GM12892 (cell line): Measurements from ENCODE around the gene THRB.

Experiments
- DNase-seq: peaks from one replicate; pipeline ENCODE4 v3.0.0; 2011; ENCODE audit not compliant: insufficient read length
- FAIRE-seq: peaks from 2 replicates; lab custom pipeline; 2011; peaks lifted over from hg19 to GRCh38; lab: Jason Lieb, UNC
- POLR2A ChIP-seq: IDR thresholded peaks from 2 replicates; pipeline ENCODE4 v1.6.1; 2011; ENCODE audit warnings: low read depth, low read length, control low read depth
- POLR2AphosphoS5 ChIP-seq: IDR thresholded peaks from 2 replicates; pipeline ENCODE4 v1.6.1; 2011; ENCODE audit warnings: low read depth, low read length, control low read depth
- TAF1 ChIP-seq: IDR thresholded peaks from 2 replicates; pipeline ENCODE4 v1.6.1; 2011; ENCODE audit warnings: low read depth, mild to moderate bottlenecking, control low read depth, low read length, borderline replicate concordance

The THRB gene

DNA sequence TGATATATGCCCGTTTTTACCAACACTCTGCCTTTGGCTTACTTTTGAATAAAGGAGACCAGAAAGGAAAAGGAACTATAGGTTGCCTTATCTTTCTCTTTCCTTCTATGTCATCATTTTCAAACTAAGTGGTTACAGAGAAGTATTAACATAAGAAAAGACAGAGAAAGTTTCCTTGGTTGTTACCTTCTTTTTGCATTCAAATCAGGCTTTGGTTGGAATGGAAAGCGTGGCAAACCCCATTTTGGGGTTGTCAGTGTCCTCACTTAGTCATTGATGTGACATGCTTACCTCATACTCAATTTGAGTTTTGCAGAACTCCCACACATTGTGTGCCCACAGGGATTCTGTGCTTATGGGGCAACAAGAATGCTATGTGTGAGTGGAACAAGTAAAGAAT lies 3.7 kb upstream of the THRB start:
- FAIRE-seq (no peak), DNase-seq (no peak)
- TF ChIP-seq POLR2A: no peak
- TF ChIP-seq POLR2AphosphoS5: no peak
- TF ChIP-seq TAF1: no peak

DNA sequence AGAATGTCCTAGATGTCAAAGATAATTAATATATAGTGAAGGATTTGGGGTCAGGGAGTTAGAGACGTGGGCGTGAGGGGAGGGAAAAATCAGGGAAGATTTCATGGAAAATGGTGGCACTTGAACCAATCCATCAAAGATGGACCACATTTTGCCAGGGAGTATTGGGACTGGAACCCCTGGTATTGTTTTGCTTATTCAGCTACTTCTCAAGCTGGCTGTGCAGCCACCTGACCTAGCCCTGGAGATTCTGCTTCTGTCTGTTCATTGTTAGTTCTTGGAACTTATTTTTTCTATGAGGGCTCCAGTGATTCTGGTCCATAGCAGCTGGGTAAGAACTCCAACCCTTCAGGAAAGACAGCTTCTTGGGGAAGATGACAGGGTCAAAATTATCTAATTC lies 3.3 kb upstream of the THRB start:
- FAIRE-seq (no peak), DNase-seq (no peak)
- no peak for TF ChIP-seq POLR2AphosphoS5
- TF ChIP-seq POLR2A: no peak
- no peak for TF ChIP-seq TAF1

DNA sequence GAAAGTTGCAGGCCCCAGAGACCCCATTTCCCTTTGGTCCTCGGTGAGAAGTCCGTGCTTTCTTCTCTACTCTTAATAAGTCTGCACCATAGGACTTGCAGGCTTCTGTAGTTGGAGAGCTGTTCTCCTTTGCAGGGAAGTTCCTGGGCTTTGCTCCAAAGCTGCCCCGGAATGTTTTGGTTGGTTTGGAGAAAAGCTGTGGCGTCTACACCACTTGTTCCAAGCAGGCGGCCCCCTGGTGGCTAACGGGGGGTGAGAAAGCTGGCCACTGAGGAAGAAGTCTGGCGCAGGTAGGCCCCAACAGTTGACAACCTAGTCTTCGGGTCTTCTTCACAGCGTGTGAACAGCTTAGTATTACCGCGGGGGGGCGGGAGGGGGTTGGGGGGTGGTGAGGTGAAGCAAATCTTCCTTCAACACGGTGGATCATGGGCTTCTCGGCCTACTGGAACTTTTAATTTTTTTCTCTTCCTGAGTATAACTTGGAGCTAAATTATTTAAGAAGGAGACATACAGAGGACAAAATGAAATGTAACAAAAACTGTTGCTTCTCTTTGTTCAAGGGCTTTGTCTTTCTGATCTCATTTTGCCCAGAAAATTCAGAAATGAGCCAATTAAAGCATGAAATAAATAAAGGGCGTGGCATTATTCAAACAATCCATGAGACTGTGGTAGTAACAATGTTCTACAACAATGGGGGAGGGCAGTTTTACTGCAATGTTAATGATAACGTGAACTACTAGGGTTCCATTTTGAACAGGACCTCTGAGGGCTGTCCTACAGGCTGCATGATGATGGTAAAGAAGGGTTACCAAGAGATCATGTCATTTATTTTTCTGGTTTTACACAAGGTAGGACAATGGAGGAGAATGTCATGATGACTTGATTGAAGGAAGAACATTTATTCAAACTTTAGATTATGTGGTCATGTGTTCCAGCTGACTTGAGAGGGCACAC lies 2.2 kb upstream of the THRB start:
- TF ChIP-seq TAF1 (no peak), POLR2AphosphoS5 (no peak), POLR2A (no peak)
- no peak for DNase-seq
- FAIRE-seq: no peak

DNA sequence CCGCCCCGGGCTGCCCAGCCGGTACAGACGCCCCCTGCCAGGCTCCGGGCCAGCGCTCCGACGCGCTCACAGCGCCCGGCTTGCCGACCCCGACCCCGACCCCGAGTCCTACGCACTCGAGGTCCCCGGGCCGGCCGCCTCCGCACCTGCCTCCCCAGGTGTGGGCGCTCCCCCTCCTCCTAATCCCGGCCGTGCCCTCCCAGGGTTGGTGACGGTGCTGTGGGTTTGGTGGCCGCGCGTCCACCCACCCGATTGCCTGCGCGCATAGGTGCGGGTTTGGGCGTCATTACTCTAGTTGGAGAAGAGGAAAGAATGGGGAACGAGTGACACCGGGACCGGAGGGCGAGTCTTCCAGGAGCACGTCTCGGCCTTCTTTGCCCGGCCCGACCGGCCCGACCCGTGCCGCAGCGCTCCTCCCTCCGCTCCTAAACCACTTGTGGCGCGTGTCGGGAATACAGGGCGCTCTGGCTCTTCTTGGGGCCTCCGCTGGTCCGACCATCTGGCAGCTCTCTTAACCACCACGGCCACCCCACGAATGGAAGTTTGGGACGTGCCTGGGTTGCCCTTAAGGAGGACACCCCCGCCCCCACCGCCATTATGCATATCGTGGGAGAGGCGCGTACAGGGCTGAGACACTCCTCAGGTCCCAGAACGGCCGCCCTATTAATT lies 810 bp upstream of the THRB start:
- TF ChIP-seq TAF1 (no peak), POLR2A (no peak), POLR2AphosphoS5 (no peak)
- FAIRE-seq (no peak), DNase-seq (peak; percentile 9)

DNA sequence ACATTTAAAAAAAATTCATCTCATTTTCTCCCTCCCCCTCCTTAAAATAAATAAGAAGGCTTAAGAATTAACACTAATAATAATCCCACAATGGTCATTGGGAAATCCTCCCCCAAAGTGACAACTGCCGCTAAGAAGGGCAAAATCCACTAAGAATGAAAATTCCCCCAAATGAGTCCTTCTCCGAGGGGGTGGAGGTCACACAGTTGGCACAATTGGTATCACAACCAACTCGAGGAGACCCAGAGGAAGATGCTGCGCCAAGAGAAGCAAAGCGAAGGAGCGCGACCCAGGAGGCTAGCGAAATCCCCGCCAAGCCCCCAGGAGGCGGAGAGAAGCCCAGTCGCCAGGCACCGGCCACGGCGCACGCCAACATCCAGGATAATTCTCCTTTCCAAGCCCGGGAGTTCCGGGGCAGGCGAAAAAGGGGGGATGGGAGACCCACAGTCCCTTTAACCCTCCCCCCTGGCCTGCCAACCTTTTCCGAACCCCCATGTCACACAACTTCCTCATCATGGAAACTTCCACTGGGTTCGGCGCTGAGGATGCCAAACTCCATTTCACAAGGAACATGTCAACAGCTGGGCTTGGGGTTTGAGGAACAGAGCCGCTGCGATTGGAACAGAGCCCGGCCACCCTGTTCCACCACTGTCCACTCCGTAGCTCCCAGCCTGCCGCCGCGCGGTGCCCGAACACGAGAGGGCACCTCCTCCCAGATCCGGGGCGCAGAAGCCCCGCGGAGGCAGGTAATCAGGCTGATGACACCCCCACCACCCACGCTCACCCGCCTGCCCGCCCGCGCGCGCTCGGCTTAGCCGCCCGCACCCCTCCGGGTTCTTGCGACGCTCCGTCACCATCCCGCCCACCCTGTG lies 668 bp downstream of the THRB start:
- TF ChIP-seq POLR2A: no peak
- no peak for TF ChIP-seq TAF1
- TF ChIP-seq POLR2AphosphoS5: no peak
- FAIRE-seq (no peak), DNase-seq (peak; percentile 13)

DNA sequence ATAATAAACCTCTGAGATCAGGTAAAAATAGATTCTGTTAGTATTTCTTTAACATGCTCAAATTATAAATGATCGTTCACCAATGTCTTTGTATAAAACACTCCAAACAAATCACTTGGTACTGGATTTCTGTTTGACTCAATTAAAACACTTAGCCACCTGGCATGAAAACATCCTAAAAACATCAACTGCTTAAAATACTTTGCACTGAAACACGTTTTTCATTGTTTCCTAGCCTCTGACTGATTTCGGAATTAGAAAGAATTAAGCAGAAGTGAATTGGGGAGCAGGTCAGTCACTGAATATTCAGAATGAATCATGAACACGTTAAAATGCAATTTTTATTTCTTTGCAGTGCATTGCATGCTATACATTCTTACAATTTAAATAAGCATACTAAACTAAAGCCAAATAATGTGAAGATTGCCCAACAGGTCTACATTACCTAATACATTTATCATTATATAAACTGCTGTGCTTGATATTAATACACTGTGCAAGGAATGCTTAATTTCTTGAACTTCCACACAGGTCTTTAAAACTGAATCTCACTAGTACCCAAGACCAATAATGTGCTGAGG lies 1.6 kb downstream of the THRB start:
- DNase-seq (no peak), FAIRE-seq (no peak)
- TF ChIP-seq TAF1 (no peak), POLR2A (no peak), POLR2AphosphoS5 (no peak)

DNA sequence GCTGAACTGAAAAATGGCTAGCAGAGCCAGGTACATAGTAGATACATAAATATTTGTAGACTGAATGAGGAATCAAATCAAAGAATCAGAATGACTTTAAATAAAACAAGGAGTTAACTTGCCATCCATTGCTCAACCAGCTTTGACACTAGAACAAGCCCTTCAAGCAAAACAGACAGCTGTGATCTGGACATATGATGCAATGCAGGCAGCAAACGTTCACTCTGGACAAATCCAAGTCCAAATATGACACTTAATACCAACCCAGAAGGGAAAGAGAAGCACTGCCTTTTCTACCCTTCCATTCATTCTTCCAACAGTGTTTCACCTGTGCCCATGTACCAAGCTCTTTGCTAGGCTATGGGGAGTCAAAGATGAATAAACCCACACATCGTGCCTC lies 4.5 kb downstream of the THRB start:
- DNase-seq: no peak
- no peak for FAIRE-seq

DNA sequence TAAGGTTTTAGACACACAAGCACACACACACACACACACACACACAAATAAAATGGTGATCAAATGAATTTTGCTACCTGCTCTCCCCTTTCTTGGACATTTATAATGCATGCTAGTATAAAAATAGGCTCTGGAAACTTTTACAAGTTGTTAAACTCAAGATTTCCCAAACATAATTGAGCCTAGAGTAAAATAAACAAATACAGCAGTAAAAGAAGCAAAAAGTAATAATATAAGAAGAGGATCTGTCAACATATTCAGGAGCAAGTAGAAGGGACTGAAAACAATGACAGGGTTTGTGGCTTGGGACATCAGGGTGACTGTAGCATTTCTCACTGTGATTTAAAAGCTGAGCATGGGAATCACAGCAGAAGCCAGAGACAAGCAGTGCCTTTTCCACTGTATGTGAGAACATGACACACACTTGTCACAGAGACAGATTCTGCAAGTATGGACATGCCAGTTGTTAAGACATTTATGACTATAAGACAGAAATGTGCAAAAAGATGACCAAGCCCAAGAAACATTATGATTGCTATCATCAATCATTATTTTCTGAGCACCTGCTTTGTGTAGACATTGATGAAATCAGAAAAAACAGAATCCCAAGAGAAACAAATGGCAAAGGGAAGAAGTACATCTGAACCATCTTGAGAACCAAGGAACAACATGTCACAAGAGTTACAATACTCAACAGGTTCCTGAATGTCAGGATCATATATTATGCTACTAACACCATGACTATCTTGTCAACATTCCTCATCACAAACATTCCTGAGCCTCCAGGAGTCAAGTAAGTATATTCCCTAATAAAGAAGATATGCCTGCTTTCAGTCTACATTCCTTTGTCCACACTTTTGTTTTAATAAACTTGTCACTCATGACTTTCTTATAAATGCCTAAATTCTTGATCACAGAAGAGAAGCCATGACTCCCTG lies 7.1 kb downstream of the THRB start:
- FAIRE-seq (no peak), DNase-seq (no peak)
- no peak for TF ChIP-seq TAF1
- TF ChIP-seq POLR2A: no peak
- TF ChIP-seq POLR2AphosphoS5: no peak

More for the DNA sequence above, 4.5 kb downstream of the THRB start:
- TF ChIP-seq POLR2A (no peak), POLR2AphosphoS5 (no peak), TAF1 (no peak)

DNA sequence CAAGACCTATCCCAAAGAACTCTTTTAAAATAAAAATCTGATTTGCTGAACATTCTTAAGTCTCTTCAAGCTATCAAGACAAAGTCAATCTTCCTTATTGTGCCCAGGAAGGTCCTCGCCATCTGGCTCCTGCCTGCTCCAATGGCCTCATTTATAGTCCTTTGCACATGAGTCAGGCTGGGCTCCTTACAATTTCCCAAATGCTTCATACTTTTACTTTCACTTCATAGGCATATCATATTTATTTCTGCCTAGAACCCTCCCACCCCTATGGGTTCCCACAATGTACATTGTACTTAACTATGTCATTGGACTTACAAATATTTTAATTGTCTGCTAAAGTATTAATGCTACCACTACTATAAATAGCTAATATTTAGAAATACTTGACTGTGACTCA lies 9.1 kb downstream of the THRB start:
- no peak for TF ChIP-seq POLR2AphosphoS5
- no peak for TF ChIP-seq TAF1
- TF ChIP-seq POLR2A: no peak
- DNase-seq: no peak

DNA sequence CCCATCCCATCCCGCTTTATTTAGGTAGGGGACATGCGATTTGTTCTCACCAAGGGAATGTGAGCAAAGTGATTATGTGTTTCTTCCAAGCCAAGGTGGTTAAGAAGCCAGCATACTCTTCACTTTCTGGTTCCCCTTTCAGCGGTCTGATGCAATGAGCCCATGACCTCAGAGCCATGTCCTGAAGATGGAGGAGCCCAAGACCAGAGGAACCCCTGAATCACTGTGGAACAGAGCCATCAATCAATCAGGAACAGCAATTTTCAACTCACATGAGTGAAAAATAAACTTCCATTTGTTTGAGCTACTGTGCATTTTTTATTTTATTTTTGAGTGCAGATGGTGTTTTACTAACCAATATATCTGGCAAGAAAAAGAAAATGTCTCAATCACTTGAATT lies 10.8 kb downstream of the THRB start:
- DNase-seq: no peak
- FAIRE-seq: no peak
- no peak for TF ChIP-seq POLR2A
- no peak for TF ChIP-seq TAF1
- no peak for TF ChIP-seq POLR2AphosphoS5

More for the DNA sequence above, 9.1 kb downstream of the THRB start:
- FAIRE-seq: no peak

DNA sequence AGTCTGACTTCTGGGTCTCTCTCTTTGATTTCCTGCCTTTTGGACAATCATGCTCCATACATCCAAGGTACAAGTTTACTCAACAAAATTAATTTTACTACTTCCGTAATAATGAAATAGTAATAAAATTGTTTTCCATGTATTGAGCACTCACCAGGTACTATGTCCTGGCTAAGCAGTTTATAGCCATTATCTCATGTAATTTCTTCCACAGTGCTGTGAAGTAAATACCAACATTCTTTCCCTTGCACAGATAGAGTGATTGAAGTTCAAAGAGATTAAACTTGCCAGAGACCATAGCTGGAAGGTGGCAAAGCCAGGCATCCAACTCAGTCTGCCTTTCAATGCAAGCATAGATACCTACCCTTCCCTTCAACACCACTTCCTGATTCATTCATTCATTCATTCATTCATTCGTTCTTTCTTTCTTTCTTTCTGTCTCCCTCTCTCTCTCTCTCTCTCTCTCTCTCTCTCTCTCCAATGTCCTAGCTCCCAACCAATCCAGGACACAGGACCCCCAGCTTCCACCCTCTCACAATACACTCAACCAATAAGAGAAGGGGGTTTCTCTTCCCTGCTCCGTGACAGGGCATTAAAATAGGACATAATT lies 12.4 kb downstream of the THRB start:
- DNase-seq (no peak), FAIRE-seq (no peak)
- TF ChIP-seq POLR2A: no peak
- TF ChIP-seq TAF1: no peak
- TF ChIP-seq POLR2AphosphoS5: no peak
